Keratinocyte (primary cell): ENCODE data around the gene FAM120B. TPM values are rescaled to one million over a fixed set of nuclear protein-coding genes. Genes with fewer than 3 reads are reported as not detected.

Experiments
- DNase-seq: peaks from one replicate; pipeline ENCODE4 v3.0.0-alpha.2; 2011; ENCODE audit warnings: low read depth, missing footprints, low spot score
- FAIRE-seq: peaks from 2 replicates; lab custom pipeline; 2011; peaks lifted over from hg19 to GRCh38; lab: Jason Lieb, UNC
- H2AFZ ChIP-seq: 2 replicates; pipeline ENCODE4 v1.6.0; 2012; ENCODE audit warnings: low read length, control low read depth, inconsistent platforms; ENCODE audit not compliant: control insufficient read depth
- H3K27ac ChIP-seq: 2 replicates; pipeline ENCODE4 v1.5.1; 2011; ENCODE audit warnings: low read length; ENCODE audit not compliant: control insufficient read depth, insufficient read depth
- H3K27me3 ChIP-seq: 3 replicates; pipeline ENCODE4 v1.6.0; 2011; ENCODE audit warnings: low read length; ENCODE audit not compliant: control insufficient read depth, insufficient read depth; ENCODE audit errors: extremely low read depth
- H3K36me3 ChIP-seq, 2 experiments: 2 replicates in 1 of 2; 3 replicates in 1 of 2; pipeline ENCODE4 v1.5.1; 2011; ENCODE audit warnings: low read length in 2 of 2, mild to moderate bottlenecking in 1 of 2; ENCODE audit not compliant: control insufficient read depth in 2 of 2, insufficient read depth in 2 of 2; ENCODE audit errors: extremely low read depth in 1 of 2
- H3K4me1 ChIP-seq: 3 replicates; pipeline ENCODE4 v1.5.1; 2011; ENCODE audit warnings: low read length; ENCODE audit not compliant: control insufficient read depth, insufficient read depth; ENCODE audit errors: extremely low read depth
- H3K4me2 ChIP-seq: 3 replicates; pipeline ENCODE4 v1.6.0; 2011; ENCODE audit warnings: low read depth, low read length; ENCODE audit not compliant: control insufficient read depth, insufficient read depth; ENCODE audit errors: extremely low read depth
- H3K4me3 ChIP-seq, 3 experiments: fragments of 200-600 bp in 1 of 3; sonication (generic) in 1 of 3; 2 replicates in 2 of 3; 3 replicates in 1 of 3; pipeline ENCODE4 v1.5.1; 2011 to 2016; ENCODE audit warnings: low read length in 3 of 3, mild to moderate bottlenecking in 3 of 3, control low read depth in 2 of 3, inconsistent platforms in 1 of 3, low read depth in 1 of 3, mixed read lengths in 1 of 3, mixed run types in 1 of 3, moderate library complexity in 1 of 3; ENCODE audit not compliant: control insufficient read depth in 2 of 3, insufficient read depth in 2 of 3; ENCODE audit errors: extremely low read depth in 1 of 3
- H3K79me2 ChIP-seq: 2 replicates; pipeline ENCODE4 v1.6.0; 2012; ENCODE audit warnings: low read length; ENCODE audit not compliant: control insufficient read depth, insufficient read depth
- H3K9ac ChIP-seq: 3 replicates; pipeline ENCODE4 v1.6.0; 2011; ENCODE audit warnings: low read length; ENCODE audit not compliant: control insufficient read depth, insufficient read depth; ENCODE audit errors: extremely low read depth
- H3K9me1 ChIP-seq: 3 replicates; pipeline ENCODE4 v1.6.0; 2011; ENCODE audit warnings: low read length; ENCODE audit not compliant: control insufficient read depth, insufficient read depth; ENCODE audit errors: extremely low read depth
- H3K9me3 ChIP-seq: 2 replicates; pipeline ENCODE4 v1.5.1; 2012; ENCODE audit warnings: low read depth, low read length; ENCODE audit not compliant: control insufficient read depth
- H4K20me1 ChIP-seq: 3 replicates; pipeline ENCODE4 v1.6.0; 2011; ENCODE audit warnings: low read length; ENCODE audit not compliant: control insufficient read depth, insufficient read depth; ENCODE audit errors: extremely low read depth
- CTCF ChIP-seq, 3 experiments: IDR thresholded peaks in 1 of 3; conservative IDR thresholded peaks in 1 of 3; optimal IDR thresholded peaks in 1 of 3; 2 replicates in 2 of 3; 3 replicates in 1 of 3; pipeline versions ENCODE3 to v1.5.1; 2011; ENCODE audit warnings: low read length in 3 of 3, mild to moderate bottlenecking in 3 of 3, moderate library complexity in 2 of 3, control low read depth in 1 of 3, inconsistent platforms in 1 of 3; ENCODE audit not compliant: insufficient read depth in 2 of 3; ENCODE audit errors: extremely low read depth in 1 of 3
- EZH2 ChIP-seq: IDR thresholded peaks from one replicate; pipeline ENCODE4 v1.6.1; 2012; ENCODE audit warnings: inconsistent platforms, mild to moderate bottlenecking, low read length, moderate library complexity
- dilution Hi-C: fragments of 300-500 bp; cut with MboI; formaldehyde crosslinking; loops from one replicate; pipeline ENCODE4 v1.7.0; 2020; ENCODE audit warnings: low sequenced_read_pairs; ENCODE audit not compliant: extremely low pct_ligation_motif_present
- polyA plus RNA-seq, 5 experiments: library from polyadenylated mRNA; depleted of rRNA in 3 of 5; stranded (reverse) in 3 of 5; stranded (forward) in 1 of 5; unstranded in 1 of 5; fragments of >200 nt; gene quantifications; 1 replicate in 1 of 5; 2 replicates in 3 of 5; 3 replicates in 1 of 5; pipeline versions ENCODE4 v1.2.1 to v1.2.3, GENCODE V29; 2011 to 2012; ENCODE audit warnings: missing spikeins in 2 of 5, low read depth in 1 of 5, low replicate concordance in 1 of 5

FAM120B gene
- polyA plus RNA-seq, 1 donor (not counting 4 experiments of a cell fraction or from before 2014, with no cell fraction given): 17.4 TPM

GRCh38 chr6:170286934-170287265 is 19.7 kb upstream of the FAM120B start:
- Histone ChIP-seq H3K36me3 (peaks cover 29 to 34% of the 10 kb centered on the region in 2 experiments), H2AFZ (no peak overlapping the region), H3K4me2 (peak overlapping the region; percentile 79), H3K27ac (no peak overlapping the region), H3K9me1 (no peaks in the 10 kb centered on the region), H3K27me3 (no peaks in the 10 kb centered on the region), H3K79me2 (peaks cover 39% of the 10 kb centered on the region), H3K9me3 (no peaks in the 10 kb centered on the region), H3K4me1 (peaks cover 26% of the 10 kb centered on the region), H3K9ac (peak overlapping the region; percentile 6), H3K4me3 (peak overlapping the region in 2 of 3 experiments; percentile 19 to 29), H4K20me1 (peaks cover 8% of the 10 kb centered on the region)
- dilution Hi-C loops: no loop called here
- no peak for TF ChIP-seq EZH2
- no peak for TF ChIP-seq CTCF (optimal IDR thresholded peaks at IDR 0.05 in 1 of 3, IDR thresholded peaks at IDR 0.05 in 1 of 3, conservative IDR thresholded peaks at IDR 0.05 in 1 of 3; ENCODE audit: extremely low read depth in 1 of 3, insufficient read depth in 2 of 3, low read length in 3 of 3)
- FAIRE-seq: peak; percentile 13
- no peak for DNase-seq

- no peaks in the 10 kb centered on the region for H3K27me3 ChIP-seq
- no peaks in the 10 kb centered on the region for H3K9me3 ChIP-seq
- H3K4me2 ChIP-seq: peak overlapping the region; percentile 79
- no peak overlapping the region for H2AFZ ChIP-seq
- peak overlapping the region; percentile 6 for H3K9ac ChIP-seq
- H3K4me3 ChIP-seq: peak overlapping the region in 2 of 3 experiments; percentile 81 to 92
- H3K4me1 ChIP-seq: peaks cover 31% of the 10 kb centered on the region
- no peaks in the 10 kb centered on the region for H3K9me1 ChIP-seq
- FAIRE-seq (no peak), DNase-seq (no peak)
- H3K79me2 ChIP-seq: peaks cover 39% of the 10 kb centered on the region
- H3K36me3 ChIP-seq: peaks cover 28 to 34% of the 10 kb centered on the region in 2 experiments
- dilution Hi-C loops: no loop called here
- peaks cover 8% of the 10 kb centered on the region for H4K20me1 ChIP-seq
- H3K27ac ChIP-seq: no peak overlapping the region
- TF ChIP-seq CTCF (optimal IDR thresholded peaks at IDR 0.05 in 1 of 3, IDR thresholded peaks at IDR 0.05 in 1 of 3, conservative IDR thresholded peaks at IDR 0.05 in 1 of 3; ENCODE audit: extremely low read depth in 1 of 3, insufficient read depth in 2 of 3, low read length in 3 of 3) (no peak), EZH2 (no peak)
Observed at GRCh38 chr6:170287371-170287876, 19.1 kb upstream of the FAM120B start.
